T-helper 2 cell (primary cell): ENCODE measurements around the gene G3BP1.
A peak's percentile ranks its signal among the peaks of the same experiment; 100 is the strongest.
"Not testable (repeated sequence)": the region's sequence is repeated elsewhere in the genome, so short reads cannot be mapped to it uniquely, and the experiment has no call there.

Experiments
- DNase-seq, 5 experiments: peaks; one replicate each; pipeline versions ENCODE4 v3.0.0 to v3.0.0-alpha.2; 2012 to 2022

The G3BP1 gene

DNA sequence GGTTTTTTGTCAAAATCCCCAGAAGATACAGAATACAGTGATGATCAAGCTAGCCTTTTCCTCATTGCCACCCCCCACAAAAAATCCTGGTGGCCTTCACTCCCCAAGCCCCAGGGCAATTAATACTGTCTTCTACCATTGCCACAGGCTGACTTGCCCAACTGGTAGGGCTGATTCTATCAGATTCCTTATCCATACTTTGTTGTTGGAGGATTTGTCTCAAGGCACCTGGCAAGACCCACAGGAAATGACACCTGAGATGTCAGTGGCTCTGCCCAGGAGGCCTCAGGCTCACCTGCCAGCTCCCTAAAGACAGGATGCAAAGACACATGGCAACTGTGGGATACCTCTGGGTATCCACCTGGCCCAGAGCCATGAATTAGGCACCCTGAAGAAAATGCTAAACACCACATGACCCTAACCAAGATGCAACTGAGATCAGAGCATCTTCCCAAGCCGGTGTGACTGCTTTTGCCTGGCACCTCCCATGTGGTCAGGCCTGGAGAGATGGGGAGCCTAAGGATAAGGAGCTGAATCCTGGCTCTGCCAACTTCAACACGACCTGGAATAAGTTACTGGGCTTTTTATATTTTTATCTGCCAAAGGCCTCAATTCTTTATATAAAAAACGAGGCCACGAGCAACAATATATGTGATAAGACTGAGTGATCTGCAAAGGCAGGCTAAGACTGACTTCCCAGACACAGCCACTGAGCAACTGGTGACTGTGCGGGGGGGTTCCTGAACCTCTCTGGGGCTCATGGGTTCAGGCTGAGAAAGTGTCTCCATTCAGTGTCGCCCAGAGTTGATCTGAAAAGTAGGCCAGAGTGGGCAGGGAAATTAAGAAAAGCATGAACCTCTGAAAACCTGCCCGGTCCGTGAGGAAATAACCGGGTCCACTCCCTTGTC, 14.3 kb upstream of the G3BP1 start:
- peak in 1 of 5 experiments; percentile 50 for DNase-seq

DNA sequence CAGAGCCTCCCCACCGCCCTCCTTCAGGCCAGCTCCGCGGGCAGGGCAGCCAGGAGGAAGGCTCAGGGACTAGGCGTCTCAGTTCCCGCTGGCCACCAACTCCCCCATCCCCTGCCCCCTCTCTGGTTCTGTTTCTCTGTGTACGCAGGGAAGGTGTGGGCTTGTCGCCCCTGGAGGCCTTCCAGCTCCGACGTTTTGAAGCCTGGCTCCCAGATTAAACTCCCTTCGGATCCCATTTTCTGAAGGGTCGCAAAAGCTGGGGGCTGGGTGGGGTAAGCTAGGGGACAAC, 13.7 kb upstream of the G3BP1 start:
- DNase-seq = no peak

- peak; percentile 81 to 93 (median 86) for DNase-seq
Observed at GRCh38 chr5:151758430-151759241, 13.1 kb upstream of the G3BP1 start, which contains the start of gene ATOX1. Gene ATOX1, minus strand, starts transcription at chr5:151758631. Its CDS starts 80 bp downstream, at chr5:151758551.

DNA sequence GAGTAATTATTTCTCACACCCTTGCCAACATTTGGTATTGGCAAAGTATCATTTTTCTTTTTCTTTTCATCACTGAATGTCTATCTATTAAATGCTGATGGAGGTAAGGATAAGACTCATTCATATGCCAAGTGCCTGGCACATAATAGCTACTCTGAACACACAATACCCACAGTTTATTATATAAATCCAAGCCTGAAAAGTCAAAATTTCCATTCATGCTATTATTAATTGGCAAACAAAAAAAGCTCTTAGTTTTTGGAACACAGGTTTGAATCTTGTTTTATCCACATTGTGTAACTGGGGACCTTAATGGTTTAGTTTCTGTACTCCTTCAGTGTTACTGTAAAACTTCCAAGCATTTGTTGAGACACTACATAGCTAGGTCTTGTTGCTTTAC, 7.0 kb upstream of the G3BP1 start:
- no peak for DNase-seq

DNA sequence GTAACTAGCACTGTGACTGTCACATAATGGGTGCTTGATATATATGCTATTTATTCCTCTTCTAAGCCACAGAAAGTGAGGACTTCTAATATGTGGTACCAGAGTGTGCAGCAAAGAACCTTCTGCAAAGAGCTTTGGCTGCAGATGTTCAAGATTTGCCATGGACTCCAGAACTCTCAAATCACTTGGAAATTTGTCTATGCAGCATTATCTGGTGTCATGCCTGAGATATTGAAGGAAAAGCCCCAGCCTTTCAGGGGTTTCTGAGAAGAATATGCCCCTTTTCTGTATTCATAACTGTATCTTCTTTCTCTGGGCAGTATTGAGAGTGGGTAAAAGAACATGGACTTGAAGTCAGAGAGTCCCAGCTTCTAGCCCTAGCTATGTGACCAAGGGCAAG, 4.8 kb upstream of the G3BP1 start:
- no peak for DNase-seq

- DNase-seq = peak in 1 of 5 experiments; percentile 3
Observed at GRCh38 chr5:151770383-151771258, 1.1 kb upstream of the G3BP1 start.

GRCh38 chr5:151772029-151772845, 483 bp downstream of the G3BP1 start:
- peak; percentile 13 to 72 (median 21) for DNase-seq

GRCh38 chr5:151772846-151773561, 1.2 kb downstream of the G3BP1 start:
- no peak for DNase-seq

DNA sequence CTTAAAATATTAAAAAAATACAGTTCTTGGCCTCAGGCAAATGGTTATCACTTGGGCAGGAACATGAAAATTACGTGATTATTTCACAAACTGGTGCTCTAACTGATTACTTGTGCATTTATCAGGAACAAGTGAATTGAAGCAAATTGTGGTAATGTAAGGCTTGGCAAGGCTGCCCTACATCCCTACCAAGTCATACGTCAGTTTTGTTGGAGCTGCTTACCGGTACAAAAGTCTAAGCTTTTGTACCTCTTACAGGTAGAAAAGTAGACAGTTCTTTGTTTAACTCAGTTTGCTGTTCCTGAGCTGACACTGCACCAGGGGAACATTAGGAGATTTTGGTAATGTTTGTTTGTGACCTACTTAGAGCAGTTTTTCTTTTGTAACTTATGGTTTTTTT, 2.2 kb downstream of the G3BP1 start:
- no peak for DNase-seq

DNA sequence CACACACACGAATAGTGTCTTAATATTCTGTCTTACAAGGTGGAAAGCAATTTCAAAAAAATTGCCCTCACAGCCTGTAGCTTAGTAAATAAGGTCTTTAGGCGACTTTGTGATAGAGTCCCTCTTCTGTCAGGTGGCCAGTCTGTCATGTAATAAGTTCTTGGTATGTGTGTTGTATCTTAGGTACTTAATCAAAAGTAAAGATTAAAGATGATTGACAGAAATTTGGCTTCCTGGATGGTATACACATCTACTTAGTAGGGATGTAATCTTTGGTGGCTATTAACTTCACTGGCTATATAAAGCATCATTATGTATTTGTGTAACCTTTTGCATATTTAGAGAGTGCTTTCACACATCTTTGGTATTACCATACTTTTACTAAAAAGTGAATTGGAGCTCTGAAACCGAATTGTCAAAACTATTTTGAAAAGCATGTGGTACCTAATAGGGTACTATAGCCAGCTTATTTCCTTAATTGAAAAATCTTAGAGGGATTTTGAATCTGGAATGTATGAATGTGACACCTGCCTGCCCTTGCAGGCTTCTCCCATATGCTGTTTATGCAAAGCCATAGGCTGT, 3.4 kb downstream of the G3BP1 start:
- DNase-seq = no peak

- DNase-seq = no peak
Observed at GRCh38 chr5:151779531-151780125, 7.9 kb downstream of the G3BP1 start.

DNA sequence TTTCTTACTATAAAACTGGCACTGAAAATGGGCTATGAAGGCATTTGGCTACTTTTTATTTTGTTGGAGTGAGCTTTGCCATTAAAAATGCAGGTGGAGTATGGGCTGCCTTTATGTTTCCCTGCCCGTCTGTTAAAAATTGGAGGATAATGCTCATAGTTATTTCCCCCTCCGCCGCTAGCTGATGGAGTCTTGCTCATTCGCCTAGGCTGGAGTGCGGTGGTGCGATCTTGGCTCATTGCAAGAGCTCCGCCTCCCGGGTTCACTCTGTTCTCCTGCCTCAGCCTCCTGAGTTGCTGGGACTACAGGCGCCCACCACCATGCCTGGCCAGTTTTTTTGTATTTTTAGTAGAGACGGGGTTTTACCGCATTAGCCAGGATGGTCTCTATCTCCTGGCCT, 8.6 kb downstream of the G3BP1 start:
- DNase-seq = no peak

- no peak for DNase-seq
Observed at GRCh38 chr5:151781201-151781600, 9.4 kb downstream of the G3BP1 start.

GRCh38 chr5:151783664-151784063, 11.9 kb downstream of the G3BP1 start:
- DNase-seq = not testable (repeated sequence)

DNA sequence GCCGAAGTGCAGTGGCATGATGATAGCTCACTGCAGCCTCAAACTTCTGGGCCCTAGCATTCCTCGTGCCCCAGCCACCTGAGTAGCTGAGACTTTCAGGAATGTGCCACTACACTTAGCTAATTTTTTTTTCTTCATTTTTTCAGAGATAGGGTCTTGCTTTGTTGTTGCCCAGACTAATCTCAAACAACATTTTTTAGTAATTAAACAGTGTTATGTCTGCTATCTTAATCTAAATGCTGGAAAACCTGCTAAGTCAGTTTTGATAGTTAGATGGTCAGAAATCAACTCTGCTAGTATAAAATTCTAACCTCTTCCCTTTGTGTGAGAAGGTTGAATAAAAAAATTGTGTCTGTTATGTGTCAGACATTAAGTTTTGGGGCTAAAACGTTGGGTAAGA, 12.4 kb downstream of the G3BP1 start:
- no peak for DNase-seq

DNA sequence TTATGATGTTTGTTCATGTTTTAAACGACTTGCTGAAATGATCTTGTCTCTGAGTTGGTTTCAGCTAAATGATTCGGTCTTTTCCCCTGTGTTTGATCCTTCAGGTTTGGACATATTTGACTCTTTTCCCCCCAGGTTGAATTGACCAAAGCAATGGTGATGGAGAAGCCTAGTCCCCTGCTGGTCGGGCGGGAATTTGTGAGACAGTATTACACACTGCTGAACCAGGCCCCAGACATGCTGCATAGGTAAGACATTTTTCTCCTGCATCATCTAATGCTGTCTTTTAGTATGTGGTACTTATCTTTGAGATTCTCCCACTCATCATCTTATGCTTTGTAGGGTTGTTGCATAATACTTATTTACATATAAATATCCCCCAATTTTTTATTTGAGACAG, 14.7 kb downstream of the G3BP1 start:
- no peak for DNase-seq

- no peak for DNase-seq
Observed at GRCh38 chr5:151787817-151788216, 16.1 kb downstream of the G3BP1 start.

- DNase-seq = no peak
Observed at GRCh38 chr5:151793358-151793757, 21.6 kb downstream of the G3BP1 start.

DNA sequence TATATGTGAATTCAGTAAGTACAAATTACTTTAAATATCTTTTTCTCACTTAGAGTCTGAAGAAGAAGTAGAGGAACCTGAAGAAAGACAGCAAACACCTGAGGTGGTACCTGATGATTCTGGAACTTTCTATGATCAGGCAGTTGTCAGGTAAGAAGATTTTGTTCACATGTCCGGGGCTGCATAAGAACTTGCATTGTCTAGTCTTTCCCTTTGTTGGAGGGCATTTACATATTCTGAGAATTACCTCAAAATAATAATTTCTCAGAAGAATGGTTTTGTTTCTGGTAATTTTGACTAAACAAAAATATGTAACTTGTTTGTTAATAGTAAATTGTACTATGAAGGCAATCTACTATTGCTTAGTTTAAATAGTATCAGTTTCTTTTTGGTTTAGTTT, 23.7 kb downstream of the G3BP1 start:
- no peak for DNase-seq

DNA sequence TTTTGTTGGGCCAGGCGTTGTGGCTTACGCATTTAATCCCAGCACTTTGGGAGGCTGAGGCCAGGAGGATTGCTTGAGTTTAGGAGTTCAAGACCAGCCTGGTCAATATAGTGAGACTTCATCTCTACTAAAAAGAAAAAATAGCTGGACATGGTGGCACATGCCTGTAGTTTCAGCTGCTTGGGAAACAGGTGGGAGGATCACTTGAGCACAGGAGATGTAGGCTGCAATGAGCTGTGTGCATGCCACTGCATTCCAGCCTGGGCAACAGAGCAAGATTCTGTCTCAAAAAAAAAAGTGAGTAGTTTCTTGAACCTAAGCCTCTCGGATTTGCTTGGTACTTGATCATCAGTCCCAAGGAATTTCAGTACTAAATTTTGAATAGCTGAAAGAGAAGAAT, 26.9 kb downstream of the G3BP1 start:
- no peak for DNase-seq

DNA sequence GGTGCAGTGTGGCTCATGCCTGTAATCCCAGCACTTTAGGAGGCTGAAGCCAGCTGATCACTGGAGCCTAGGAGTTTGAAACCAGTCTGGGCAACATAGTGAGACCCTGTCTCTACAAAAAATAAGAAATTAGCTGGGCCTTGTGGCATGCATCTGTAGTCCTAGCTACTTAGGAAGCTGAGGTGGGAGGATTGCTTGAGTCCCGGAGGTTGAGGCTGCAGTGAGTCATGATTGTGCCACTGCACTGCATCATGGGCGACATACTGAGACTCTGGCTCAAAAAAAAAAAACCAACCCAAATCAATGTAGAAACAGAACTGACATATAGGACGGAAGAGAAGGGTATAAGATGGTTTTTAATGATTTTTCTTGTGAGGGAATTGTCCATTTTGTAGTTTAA, 27.7 kb downstream of the G3BP1 start:
- DNase-seq = no peak
